Adrenal gland (tissue), 12 donors: Measurements from ENCODE around the gene PEPD. TPM values are rescaled to one million over a fixed set of nuclear protein-coding genes. Genes with fewer than 3 reads are reported as not detected.

ENCODE experiments used
- DNase-seq, 7 donors: peaks; one replicate each; pipeline ENCODE4 v3.0.0-alpha.2; 2019 to 2020
- H3K27ac ChIP-seq, 5 donors: fragments of 200-600 bp; sonication (generic) in 4 of 5; 1 replicate in 3 of 5; 2 replicates in 2 of 5; pipeline versions ENCODE4 v1.5.1 to v1.8.0; 2016 to 2020; ENCODE audit warnings: mild to moderate bottlenecking in 1 of 5
- H3K27me3 ChIP-seq: fragments of 200-600 bp; 2 replicates; pipeline ENCODE4 v1.8.0; 2021
- H3K36me3 ChIP-seq, 2 donors: fragments of 200-600 bp; replicated peaks in 1 of 2; 1 replicate in 1 of 2; 2 replicates in 1 of 2; pipeline versions ENCODE4 v1.5.1 to v1.8.0; 2018 to 2022
- H3K4me1 ChIP-seq, 2 donors: fragments of 200-600 bp; replicated peaks in 1 of 2; 1 replicate in 1 of 2; 2 replicates in 1 of 2; pipeline versions ENCODE4 v1.5.1 to v1.8.0; 2018 to 2021
- H3K4me3 ChIP-seq, 4 donors: fragments of 200-600 bp; sonication (generic) in 3 of 4; one replicate each; pipeline ENCODE4 v1.5.1; 2016 to 2018
- H3K9me3 ChIP-seq, 3 donors: fragments of 200-600 bp; sonication (generic) in 1 of 3; replicated peaks in 1 of 3; 1 replicate in 2 of 3; 2 replicates in 1 of 3; pipeline versions ENCODE4 v1.5.1 to v1.8.0; 2016 to 2021
- POLR2A ChIP-seq, 2 donors: fragments of 450-650 bp; IDR thresholded peaks; one replicate each; pipeline ENCODE4 v1.6.1; 2017; ENCODE audit warnings: antibody characterized with exemption in 2 of 2, mild to moderate bottlenecking in 2 of 2, moderate library complexity in 1 of 2
- WGBS, 4 donors: extraction: QIAGEN DNeasy Blood & Tissue Kit in 2 of 4; methylation state at CpG; one replicate each; pipeline versions ENCODE4 v1.1.5 to v1.1.7; 2013 to 2017; 5-methylcytosine and 5-hydroxymethylcytosine counted together
- intact Hi-C, 2 donors: fragments of 100-400 bp; cut with DNase I; formaldehyde crosslinking; loops; one replicate each; pipeline versions ENCODE4 v1.14.1 to v1.15.0; 2022 to 2023
- polyA plus RNA-seq, 3 donors: library from polyadenylated mRNA; stranded (reverse); fragments of 200-250 nt in 2 of 3; fragments of 350-450 nt in 1 of 3; fragmentation: Illumina TruSeq in 1 of 3; extraction: RNeasy Lipid Tissue Mini Kit (QIAGEN cat#74804) in 1 of 3; gene quantifications; one replicate each; pipeline ENCODE4 v1.2.3, GENCODE V29; 2013 to 2014
- total RNA-seq, 9 donors: library from RNA; depleted of rRNA in 4 of 9; stranded (reverse); fragments of >200 nt in 4 of 9; fragments of 120-200 nt in 1 of 9; fragmentation: NEBNext Ultra II Directional in 1 of 9; extraction: Animal tissue kit (Norgen Biotek cat#: 25700) in 1 of 9; gene quantifications; one replicate each; pipeline versions ENCODE4 v1.1.0 to v1.2.4, GENCODE V29; 2013 to 2023
- TF ChIP-seq, protein P1 (sequence below), 6 experiments: fragments of 450-650 bp in 4 of 6; fragments of 200-600 bp in 2 of 6; sonication (generic) in 1 of 6; IDR thresholded peaks; 1 replicate in 5 of 6; 2 replicates in 1 of 6; pipeline versions ENCODE4 v1.5.1 to v1.8.0; 2016 to 2021; ENCODE audit warnings: antibody characterized with exemption in 6 of 6, mild to moderate bottlenecking in 2 of 6, moderate library complexity in 1 of 6
- donor health status: healthy with polysubstance abuse.
- donor health status: Bipolar disorder and iron deficiency.
- donor health status: DM: yes; HTN: yes; CAD: no.
- donor health status: DM: no; HTN: no; CAD: no.
- donor health status: DM: no; HTN: no; CAD: no.
- donor health status: DM: yes; HTN: yes; CAD: no.

The PEPD gene
- total and polyA plus RNA-seq, 12 donors = 24.4 to 311 (median 116) TPM

DNA sequence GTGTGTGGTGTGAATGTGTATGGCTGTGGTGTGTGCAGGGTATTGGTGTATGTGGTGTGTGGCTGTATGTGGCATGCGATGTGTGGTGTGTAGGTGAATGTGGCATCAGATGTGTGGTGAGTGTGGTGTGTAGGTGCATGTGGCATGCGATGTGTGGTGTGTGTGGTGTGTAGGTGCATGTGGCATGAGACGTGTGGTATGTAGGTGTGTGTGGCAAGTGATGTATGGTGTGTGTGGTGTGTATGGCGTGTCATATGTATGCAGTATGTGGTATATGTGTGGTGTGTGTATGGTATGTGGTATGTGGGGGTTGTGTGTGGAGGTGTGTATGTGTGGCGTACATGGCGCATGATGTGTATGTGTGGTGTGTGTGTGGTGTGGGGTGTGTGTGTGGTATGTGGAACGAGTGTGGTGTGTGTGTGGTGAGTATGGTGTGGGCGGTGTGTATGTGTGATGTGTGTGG, 63.4 kb downstream of the PEPD start:
- intact Hi-C loops = no loop called here
- TF ChIP-seq, protein P1, sequence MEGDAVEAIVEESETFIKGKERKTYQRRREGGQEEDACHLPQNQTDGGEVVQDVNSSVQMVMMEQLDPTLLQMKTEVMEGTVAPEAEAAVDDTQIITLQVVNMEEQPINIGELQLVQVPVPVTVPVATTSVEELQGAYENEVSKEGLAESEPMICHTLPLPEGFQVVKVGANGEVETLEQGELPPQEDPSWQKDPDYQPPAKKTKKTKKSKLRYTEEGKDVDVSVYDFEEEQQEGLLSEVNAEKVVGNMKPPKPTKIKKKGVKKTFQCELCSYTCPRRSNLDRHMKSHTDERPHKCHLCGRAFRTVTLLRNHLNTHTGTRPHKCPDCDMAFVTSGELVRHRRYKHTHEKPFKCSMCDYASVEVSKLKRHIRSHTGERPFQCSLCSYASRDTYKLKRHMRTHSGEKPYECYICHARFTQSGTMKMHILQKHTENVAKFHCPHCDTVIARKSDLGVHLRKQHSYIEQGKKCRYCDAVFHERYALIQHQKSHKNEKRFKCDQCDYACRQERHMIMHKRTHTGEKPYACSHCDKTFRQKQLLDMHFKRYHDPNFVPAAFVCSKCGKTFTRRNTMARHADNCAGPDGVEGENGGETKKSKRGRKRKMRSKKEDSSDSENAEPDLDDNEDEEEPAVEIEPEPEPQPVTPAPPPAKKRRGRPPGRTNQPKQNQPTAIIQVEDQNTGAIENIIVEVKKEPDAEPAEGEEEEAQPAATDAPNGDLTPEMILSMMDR (IDR thresholded peaks at IDR 0.05) = no peak
- TF ChIP-seq POLR2A (IDR thresholded peaks at IDR 0.05) = no peak
- Histone ChIP-seq H3K4me3 (no peak overlapping the region), H3K4me1 (no peaks in the 10 kb centered on the region), H3K27me3 (no peaks in the 10 kb centered on the region), H3K36me3 (peaks cover 0 to 8% of the 10 kb centered on the region in 2 donors), H3K27ac (no peak overlapping the region), H3K9me3 (no peaks in the 10 kb centered on the region)
- WGBS, 4 donors = 88 to 97% (median 94%) methylated on average over 8 of the region's 8 CpGs
- DNase-seq = peak in 1 of 7 donors; percentile 41

DNA sequence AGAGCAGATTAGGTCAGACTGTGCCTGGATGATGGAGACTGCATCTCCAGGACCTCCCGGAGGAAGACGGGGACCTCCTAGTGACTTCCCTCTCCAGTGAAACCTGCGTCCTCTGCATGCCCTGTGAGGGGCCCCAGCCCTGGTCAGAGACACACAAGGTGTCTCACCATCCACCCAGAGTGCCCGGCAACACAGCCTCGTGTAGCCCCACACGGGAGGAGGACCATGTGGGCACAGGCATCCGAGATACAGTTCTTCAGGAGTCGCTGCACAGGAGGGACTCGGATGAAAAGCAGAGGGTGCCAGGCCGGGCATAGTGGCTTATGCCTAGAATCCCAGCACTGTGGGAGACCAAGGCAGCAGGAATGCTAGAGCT, 64.8 kb downstream of the PEPD start:
- H3K4me1 ChIP-seq = no peaks in the 10 kb centered on the region
- 93 to 99% (median 95%) methylated on average over 6 to 10 of the region's 10 CpGs for WGBS, 4 donors
- no peak overlapping the region for H3K4me3 ChIP-seq
- no peaks in the 10 kb centered on the region for H3K36me3 ChIP-seq
- H3K27ac ChIP-seq = no peak overlapping the region
- H3K9me3 ChIP-seq = no peaks in the 10 kb centered on the region
- TF ChIP-seq, protein P1 (IDR thresholded peaks at IDR 0.05) = no peak
- intact Hi-C loops = no loop called here
- no peaks in the 10 kb centered on the region for H3K27me3 ChIP-seq
- peak in 1 of 7 donors; percentile 37 for DNase-seq

DNA sequence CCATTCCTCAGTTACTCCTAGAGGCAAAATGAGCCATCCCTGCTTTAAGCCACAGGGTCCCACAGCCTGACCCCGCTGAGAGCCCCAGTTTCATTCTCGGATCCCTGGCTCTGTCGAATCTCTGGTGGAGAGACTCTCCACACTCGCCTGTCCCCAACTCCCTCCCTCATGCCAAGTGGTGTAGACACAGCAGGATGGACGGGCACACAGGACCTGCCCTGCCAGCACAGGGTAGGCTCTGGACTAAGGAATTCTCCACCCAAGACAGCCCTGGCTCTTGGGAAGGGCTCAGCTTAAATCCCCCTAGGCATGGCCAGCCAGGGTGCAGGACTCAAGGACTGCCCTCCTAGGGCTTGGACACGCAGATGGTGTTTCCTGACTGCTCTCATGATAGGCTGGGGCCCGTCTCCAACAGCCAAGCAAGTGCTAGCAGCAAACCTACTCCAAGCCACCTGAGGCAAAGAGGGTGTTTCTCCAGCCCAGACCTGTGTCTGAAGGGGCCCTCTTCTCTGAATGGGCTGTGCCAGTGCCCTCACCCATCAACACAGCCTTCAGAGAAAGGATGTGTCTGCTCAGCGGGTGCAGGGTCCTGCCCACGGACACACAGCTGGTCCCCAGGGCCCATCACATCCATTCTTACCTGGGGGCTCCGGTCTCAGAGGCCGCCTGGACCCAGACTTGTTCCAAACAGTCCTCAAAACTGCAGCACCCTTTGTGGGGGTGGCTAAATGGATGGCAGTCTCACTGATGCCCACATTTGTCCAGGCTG, 65.3 kb downstream of the PEPD start:
- intact Hi-C loops = no loop called here

DNA sequence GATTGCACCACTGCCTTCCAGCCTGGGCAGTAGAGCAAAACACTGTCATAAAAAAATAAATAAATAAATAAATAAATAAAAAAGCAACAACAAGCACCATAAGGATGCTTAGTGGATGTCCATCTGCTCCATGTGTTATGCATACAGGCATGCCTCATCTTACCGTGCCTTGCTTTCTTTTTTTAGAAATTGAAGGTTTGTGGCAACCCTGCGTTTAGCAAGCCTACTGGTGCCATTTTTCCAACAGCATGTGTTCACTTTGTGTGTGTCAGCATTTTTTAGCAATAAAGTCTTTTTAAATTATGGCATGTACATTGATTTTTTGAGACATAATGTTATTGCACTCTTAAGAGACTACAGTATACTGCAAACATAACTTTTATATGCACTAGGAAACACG, 68.3 kb downstream of the PEPD start:
- Histone ChIP-seq H3K27ac (no peak overlapping the region), H3K9me3 (no peaks in the 10 kb centered on the region), H3K4me1 (no peaks in the 10 kb centered on the region), H3K27me3 (no peaks in the 10 kb centered on the region), H3K4me3 (no peak overlapping the region), H3K36me3 (no peaks in the 10 kb centered on the region)
- DNase-seq = no peak
- TF ChIP-seq, protein P1 (IDR thresholded peaks at IDR 0.05) = no peak
- no peak for TF ChIP-seq POLR2A (IDR thresholded peaks at IDR 0.05)
- intact Hi-C loops = no loop called here
- WGBS, 4 donors = 90 to 97% (median 93%) methylated on average over 3 of the region's 3 CpGs

More for the DNA sequence above, 65.3 kb downstream of the PEPD start:
- Histone ChIP-seq H3K27me3 (no peaks in the 10 kb centered on the region), H3K4me3 (no peak overlapping the region), H3K27ac (no peak overlapping the region), H3K4me1 (no peaks in the 10 kb centered on the region), H3K36me3 (no peaks in the 10 kb centered on the region), H3K9me3 (no peaks in the 10 kb centered on the region)
- peak in 1 of 7 donors; percentile 34 for DNase-seq
- WGBS, 4 donors = 93 to 96% (median 95%) methylated on average over 6 to 11 of the region's 11 CpGs
- TF ChIP-seq, protein P1 (IDR thresholded peaks at IDR 0.05) = no peak
- no peak for TF ChIP-seq POLR2A (IDR thresholded peaks at IDR 0.05)
